Measurements from ENCODE around the gene KCNE1. TPM values are rescaled to one million over a fixed set of nuclear protein-coding genes. Genes with fewer than 3 reads are reported as not detected.
"Not testable (repeated sequence)": the region's sequence is repeated elsewhere in the genome, so short reads cannot be mapped to it uniquely, and the experiment has no call there.

Gene KCNE1
- total RNA-seq, result 5.5 TPM
- long read RNA-seq, partial matches to known transcripts, result 0 of 8 reads
- long read RNA-seq, other reads (novel, unspliced or antisense), result 2 of 8 reads

DNA sequence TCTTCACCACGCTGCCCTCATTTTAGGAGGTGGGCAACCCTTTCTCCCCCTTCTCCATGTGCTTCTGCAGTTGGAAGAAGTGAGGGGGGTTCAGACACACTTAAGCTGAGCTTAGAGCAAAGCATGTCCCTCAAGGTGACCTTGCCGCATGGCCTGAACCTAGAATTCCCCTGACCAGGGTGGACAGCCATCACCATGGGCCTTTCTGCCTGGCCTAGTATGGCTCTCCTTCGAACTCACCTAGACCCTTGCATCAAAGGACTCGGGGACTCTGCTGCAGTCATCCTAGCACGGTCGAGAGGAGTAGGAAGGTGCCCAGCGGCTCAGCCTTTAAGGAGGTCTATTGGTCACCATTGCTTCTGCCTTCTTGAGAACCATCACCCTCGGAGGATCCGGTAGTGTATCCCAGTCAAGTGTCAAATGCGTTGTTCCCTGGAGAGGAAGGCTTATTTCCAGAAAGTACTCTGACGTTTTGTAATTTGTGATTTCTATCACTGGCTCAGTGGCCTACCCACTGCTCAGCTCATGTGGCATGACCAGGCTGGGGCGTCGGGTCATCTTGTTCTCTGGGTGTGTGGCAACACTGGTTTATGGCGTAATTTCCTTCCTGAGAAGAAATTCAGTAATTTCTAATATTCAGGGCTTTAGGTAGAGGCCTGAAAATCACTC is at the start of gene KCNE1:
TSS of gene KCNE1 (minus strand) at position 424 of the 669 bp plus-strand sequence. CDS start 62,576 bp downstream, outside the sequence.
- DNase-seq (ENCODE audit: missing footprints) (peak; percentile 81), ATAC-seq (peak; percentile 55)
- intact Hi-C loops (cut with DNase I), result no loop called here

DNA sequence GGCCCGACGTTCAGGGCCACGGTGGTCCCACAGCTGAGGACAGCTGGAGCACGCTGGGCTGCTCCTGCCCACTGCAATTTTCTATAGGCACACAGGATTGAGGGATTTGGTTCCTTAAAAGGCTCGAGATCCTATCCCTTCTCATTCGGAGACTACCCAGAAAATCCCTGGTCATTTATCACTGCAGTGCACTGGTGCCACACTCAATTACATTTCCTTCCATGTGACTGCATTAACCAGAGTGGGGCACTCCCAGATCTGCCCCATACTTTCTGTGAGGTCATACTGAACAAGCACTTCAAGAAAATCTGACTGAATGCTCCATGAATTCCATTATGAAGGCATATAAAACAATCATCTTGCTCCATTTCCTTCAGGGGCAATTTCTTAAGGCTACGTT is 49.8 kb upstream of the KCNE1 start:
- intact Hi-C loops (cut with DNase I), result no loop called here
- DNase-seq (ENCODE audit: missing footprints) (no peak), ATAC-seq (no peak)

DNA sequence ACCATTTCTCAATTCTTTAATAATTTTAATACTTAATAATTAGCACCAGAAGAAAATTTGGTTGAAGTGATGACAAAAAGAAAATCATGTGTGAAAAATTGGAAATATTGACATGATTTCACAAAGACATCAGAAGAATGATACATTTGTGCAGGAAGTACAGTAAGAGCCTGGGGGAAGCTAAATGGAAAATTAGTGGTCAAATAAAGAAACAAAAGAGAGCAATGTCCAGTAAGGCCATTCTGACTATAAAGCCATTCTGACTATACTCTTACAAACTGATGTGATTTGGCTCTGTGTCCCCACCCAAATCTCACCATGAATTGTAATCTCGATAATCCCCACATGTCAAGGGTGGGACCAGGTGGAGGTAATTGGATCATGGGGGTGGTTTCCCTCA is 48.6 kb upstream of the KCNE1 start:
- DNase-seq (ENCODE audit: missing footprints) (no peak), ATAC-seq (no peak)
- intact Hi-C loops (cut with DNase I), result no loop called here

DNA sequence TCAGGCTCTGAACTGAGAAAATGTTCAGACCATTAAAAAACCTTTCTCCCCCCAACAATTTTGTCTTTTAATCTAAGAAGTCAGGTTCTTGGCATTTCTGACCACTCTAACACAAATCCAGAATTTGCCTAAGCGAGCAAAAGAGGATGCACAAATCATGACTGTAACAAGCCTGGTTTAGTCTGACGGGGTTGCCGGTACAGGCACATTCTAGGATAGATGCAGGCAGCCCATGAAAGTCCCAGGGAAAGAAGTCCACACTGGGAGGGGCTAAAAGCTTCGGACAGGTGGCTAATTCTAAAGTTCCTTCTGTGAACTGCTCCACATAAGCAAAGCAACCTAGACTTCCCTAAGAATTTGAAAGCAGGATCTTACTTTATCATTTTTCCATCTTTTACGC is 48.0 kb upstream of the KCNE1 start:
- DNase-seq (ENCODE audit: missing footprints) (no peak), ATAC-seq (no peak)
- intact Hi-C loops (cut with DNase I), result no loop called here

DNA sequence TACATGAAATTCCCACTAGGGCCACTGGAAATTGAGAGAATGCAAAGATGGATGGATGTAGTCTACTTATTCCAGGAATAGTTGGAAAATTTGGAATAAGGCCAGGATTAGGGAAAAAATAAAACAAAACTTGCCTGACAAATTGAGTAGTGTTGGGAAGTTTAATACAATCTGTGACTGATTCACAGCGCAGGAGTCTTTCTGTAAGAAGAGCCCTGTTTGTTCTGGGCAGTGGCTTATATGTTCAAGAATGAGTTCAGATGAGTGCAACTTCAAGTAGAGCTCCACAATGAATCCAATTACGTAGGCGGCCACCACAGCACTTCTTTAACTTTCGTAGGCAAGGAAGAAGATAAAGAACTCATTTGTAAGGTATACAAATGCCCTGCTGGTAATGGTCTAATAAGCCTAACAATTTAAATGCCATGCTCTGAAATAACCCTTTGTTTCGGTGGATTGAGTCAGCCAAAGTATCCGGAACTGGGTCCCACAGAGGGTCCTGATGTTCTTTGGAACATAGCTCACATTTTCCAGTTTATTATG is 47.1 kb upstream of the KCNE1 start:
- intact Hi-C loops (cut with DNase I), result no loop called here
- ATAC-seq (no peak), DNase-seq (ENCODE audit: missing footprints) (no peak)

DNA sequence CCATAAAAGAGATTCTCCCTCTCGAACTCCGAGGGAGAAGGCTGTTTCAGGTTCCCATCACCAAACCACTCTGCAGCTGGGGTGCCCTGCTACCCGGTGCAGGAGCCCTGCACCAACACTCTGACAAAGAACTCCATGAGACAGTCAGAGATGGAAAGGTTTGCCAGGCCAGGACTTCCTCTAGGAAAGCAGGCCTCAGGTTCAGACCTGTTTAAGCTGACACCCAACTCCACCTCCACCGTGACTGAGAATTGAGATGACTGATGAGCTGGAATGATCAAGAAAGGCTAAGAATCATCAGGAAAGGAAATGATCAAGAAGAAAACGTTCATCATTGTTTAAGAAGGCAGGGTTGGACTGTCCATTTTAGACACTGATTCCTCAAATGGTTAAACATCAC is 46.2 kb upstream of the KCNE1 start:
- no peak for DNase-seq (ENCODE audit: missing footprints)
- intact Hi-C loops (cut with DNase I), result no loop called here
- ATAC-seq, result no peak

DNA sequence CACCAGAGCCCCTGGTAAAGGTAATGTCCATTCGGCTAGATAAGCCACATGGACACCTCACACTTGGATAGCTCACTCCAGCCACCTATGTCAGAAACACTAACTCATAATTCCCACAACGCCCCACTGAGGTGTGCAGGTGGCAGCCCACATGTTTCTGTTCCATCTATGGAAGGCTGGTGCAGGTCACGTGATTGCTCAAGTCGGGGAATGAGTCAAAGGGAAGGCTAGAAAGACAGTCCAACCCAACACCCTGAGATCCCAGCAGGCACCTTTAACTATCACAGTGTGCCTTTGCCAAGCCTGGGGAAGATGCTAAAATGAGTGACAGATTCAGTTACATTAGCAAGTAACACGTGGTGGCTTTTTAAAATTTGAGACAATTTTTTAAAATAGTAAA is 45.3 kb upstream of the KCNE1 start:
- ATAC-seq (no peak), DNase-seq (ENCODE audit: missing footprints) (no peak)
- intact Hi-C loops (cut with DNase I), result no loop called here

DNA sequence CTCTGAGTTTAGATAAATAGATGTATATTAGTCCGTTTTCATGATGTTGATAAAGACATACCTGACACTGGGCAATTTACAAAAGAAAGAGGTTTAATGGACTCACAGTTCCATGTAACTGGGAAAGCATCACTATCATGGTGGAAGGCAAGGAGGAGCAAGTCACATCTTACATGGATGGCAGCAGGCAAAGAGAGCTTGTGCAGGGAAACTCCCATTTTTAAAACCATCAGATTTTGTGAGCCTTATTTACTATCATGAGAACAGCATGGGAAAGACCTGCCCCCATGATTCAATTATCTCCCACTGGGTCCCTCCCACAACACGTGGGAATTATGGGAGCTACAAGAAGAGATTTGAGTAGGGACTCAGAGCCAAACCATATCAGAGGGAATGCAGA is 42.7 kb upstream of the KCNE1 start:
- intact Hi-C loops (cut with DNase I); DNase-seq (ENCODE audit: missing footprints); ATAC-seq: not testable (repeated sequence)

DNA sequence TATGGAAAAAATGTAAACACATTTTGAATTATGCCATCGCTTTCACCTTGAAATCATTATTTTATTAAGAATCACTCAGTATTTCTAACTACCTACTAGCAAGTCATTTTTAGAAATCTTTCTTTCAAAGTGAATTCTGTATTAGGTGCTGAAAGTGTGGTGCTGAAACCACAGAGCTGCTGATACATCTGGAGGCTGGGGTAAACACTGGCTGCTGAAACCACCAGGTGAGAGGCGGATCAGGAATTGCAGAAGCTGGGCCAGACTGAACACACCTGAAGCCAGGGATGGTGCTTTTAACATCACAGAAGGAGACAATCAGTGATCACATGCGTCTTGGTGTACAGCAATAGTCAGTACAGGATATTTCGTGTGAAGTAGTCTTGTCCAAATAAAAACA is 42.2 kb upstream of the KCNE1 start:
- ATAC-seq, result no peak
- intact Hi-C loops (cut with DNase I), result no loop called here

DNA sequence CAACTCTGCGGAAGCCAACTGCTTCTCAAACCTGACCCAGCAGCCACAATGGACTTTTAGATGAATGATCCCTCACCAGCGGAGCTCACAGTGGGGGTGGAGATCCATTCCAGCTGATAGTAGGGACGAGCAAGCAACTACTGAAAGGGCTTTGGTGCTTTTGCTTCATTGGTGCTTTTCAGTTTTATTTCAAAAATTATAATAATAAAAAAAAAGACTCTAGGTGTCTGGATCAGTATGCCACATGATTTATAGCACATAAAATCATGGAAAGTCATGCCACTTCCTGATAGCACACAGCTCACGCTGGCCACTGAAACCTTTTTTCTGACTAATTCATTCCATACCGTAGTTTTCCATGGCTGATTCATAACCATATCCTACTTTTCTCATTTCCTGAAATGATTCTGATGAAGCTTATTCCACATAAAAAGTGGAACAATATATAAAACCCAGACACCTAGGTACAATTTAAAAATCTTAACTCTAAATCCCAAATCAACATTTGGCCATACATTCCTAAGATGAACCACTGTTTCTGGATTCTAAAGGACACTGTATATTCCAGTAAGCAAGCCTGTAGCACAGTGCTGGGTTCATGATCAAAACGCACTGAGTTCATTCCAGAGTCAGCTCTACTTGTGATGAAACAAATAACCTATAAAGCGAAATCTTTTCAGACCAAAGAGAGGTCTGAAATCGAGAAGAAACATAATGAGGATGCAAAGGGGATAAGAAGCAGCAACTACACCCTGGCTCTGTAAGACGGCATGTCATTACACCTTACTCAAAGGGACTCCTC is 41.3 kb upstream of the KCNE1 start:
- no peak for DNase-seq (ENCODE audit: missing footprints)
- no peak for ATAC-seq
- intact Hi-C loops (cut with DNase I), result no loop called here

More for the DNA sequence above, 42.2 kb upstream of the KCNE1 start:
- DNase-seq (ENCODE audit: missing footprints), result no peak

DNA sequence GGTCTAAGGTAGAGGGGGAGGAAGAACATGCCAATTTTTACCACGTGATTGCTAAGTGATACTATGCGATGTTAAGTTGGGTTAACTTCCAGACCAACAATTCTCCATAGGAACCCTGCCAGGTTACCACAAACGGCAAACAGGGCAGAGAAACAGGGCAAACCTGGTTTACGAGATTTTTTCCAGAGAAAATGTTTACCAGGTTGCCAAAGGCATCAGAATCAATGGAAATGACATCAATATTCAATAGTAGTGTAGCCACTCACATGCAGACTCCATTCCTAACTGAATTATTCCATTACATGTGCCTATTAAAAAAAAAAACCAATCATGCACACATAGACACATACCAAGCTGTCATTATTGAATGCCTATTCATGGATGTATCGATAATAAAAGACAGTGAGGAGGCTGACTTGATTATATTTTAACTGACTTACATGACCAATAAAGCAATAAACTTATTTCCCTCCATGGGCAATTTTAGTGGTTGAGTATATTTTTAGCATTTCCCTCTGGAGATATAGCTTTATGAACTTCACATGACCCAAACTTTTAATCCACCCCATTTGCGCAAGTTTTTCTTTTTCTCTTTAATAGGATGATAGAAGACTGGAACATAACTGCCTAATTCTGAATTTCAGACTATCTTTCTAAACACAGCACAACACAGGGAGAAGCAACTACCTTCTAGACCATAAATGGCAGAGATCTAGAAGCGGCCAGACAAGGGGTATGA is 40.5 kb upstream of the KCNE1 start:
- DNase-seq (ENCODE audit: missing footprints) (no peak), ATAC-seq (no peak)
- intact Hi-C loops (cut with DNase I), result no loop called here

DNA sequence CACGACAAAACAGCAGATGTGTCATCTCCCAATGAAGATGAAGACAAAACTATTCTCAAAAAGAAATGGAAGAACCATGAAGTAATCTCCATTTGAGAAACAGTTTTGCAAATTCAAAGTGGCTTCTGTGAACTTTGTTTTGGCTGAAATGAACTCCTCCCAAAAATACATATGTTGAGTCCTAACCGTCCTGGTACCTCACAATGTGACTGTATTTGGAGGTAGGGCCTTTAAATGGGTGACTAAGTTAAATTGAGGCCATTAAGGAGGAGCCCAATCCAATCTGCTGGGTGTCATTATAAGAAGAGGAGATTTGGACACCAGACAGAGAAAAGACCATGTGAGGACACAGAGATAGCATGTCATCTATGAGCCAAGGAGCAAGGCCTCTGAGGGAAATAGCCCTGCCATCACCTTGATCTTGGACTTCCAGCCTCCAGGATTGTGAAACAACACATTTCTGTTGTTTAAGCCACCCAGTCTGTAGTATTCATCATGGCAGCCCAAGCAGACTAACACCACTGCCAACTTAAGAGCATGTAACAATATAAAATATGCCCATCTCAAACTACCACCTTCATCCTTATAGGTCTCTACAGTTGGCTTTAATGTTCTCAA is 38.3 kb upstream of the KCNE1 start:
- DNase-seq (ENCODE audit: missing footprints), result no peak
- ATAC-seq, result no peak
- intact Hi-C loops (cut with DNase I), result no loop called here

DNA sequence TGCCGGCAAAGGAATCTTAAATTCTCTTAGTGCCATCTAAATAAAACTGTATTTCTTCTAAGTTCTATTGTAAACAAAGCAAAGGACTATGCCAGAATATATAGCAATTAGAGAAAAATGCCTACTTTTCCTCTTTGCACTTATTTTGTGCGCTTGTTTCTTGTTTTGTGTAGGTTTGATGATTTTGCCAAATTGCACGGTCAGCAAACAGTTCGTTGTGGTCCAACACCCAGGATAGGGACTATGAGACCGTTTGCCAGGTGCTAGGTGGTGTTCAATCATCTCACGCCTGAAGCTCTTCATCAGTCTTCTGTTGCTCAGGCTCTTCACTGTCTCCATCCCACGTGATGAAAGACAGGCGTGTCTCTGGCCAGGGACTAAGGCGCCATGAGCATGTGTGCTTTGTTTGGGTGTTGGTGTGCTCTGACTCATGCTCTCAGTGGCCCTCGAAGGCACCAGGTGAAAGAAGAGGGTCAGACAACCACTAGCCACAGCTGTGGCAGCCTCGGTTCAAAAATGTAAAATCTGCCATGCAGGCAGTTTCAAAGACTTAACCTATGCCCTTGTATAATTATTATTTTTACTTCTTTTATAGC is 36.9 kb upstream of the KCNE1 start:
- no peak for ATAC-seq
- DNase-seq (ENCODE audit: missing footprints), result no peak
- intact Hi-C loops (cut with DNase I), result no loop called here

DNA sequence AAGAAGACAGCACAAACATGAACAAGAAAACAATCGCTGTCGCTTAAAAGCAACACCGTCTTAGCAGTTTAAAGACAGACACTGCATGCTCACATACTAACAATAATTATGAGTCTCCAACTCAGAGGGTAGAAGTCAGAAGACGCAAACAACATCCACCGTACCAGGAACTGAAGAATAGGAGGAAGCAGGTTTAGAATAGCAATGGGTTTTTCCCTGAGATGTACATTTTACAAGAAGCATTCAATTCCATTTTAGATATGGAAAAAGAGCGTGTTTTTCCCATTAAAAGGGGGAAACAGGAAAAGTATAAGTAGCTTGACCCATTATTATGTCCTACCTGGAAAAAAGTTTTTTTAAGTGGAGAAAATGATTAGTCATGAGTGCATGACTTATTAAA is 34.5 kb upstream of the KCNE1 start:
- intact Hi-C loops (cut with DNase I), result no loop called here
- ATAC-seq (no peak), DNase-seq (ENCODE audit: missing footprints) (no peak)

DNA sequence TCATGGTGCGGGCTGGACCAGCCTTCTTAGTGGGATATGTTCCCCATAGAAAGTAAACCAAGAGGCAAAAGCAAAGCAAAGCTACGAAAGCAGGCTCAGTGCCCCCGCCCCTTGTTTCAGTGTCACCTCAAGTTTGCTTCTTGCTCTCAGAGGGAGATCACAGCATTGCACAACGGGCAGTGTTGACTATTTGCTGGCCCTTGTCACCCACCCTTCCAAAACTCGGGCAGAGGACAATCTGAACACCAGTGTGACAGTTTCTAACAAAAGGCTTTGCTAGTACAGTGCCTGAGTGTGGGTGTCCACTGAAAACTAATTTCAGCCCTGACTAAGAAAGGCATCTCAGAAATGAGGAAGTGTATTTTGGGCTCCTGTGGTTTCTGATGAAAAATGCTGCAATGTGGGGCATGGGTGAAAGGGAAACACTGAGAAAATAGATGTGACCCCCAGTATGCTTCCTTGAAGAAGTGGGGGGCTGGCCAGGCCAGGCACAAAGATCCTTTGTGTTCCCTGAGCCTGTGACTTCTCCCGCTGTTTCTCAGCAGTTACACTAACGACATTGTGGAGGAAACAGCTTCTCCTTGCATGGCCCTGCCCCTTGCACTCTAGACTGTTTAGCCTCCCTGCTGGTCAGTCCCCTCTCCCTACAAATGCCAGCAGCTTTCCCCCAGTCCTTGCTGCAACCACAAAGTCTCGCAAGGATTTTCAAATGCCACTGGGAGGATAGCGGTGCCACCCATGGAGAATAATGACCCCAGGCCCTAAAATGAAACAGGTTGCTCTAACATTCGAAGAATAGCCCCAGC is 33.3 kb upstream of the KCNE1 start:
- intact Hi-C loops (cut with DNase I), result loop anchor here (2.0 kb wide), 1 partner anchor 36 kb away; no protein-coding TSS in a partner anchor
- peak; percentile 65 for ATAC-seq
- DNase-seq (ENCODE audit: missing footprints), result no peak

DNA sequence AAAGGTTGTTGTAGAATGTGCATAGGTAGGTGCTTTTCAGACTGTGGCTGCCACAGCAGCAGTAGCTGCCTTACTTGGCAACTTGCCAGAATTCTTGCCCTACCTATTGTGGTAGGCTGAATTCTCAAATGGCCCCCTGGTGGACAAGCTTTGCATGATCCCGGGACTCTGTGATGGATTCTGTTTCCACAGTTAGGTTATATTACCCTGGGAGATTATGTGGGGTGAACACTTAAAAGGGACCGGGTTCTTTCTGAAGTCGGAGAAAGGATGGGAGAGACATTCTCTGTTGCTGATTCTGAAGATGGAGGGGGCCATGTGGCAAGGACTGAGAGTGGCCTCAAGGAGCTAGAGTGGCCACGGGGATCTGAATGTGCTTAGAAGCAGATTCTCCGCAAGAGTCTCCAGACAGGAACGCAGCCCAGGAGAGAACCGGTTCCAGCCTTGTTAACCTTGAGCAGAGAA is 32.1 kb upstream of the KCNE1 start:
- peak; percentile 47 for ATAC-seq
- intact Hi-C loops (cut with DNase I), result loop anchor here (2.0 kb wide), 1 partner anchor 35 kb away; no protein-coding TSS in a partner anchor
- no peak for DNase-seq (ENCODE audit: missing footprints)

DNA sequence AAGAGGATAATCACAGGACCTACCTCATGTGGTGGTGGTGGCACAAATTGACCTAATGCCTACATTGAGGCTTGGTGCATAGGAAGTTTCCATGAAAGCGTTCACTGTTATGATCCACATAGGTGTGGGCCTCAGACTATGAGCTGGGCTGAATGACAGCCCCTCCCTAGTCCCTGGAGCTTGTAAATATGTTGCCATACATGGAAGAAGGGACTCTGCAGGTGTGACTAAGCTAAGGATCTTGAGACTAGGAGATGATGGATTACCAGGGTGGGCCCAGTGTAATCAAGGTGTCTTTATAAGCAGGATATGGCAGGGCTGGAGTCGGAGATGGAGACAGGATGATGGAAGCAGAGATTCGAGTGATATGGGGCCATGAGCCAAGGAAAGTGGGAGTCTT is 31.0 kb upstream of the KCNE1 start:
- intact Hi-C loops (cut with DNase I), result no loop called here
- DNase-seq (ENCODE audit: missing footprints) (no peak), ATAC-seq (no peak)

DNA sequence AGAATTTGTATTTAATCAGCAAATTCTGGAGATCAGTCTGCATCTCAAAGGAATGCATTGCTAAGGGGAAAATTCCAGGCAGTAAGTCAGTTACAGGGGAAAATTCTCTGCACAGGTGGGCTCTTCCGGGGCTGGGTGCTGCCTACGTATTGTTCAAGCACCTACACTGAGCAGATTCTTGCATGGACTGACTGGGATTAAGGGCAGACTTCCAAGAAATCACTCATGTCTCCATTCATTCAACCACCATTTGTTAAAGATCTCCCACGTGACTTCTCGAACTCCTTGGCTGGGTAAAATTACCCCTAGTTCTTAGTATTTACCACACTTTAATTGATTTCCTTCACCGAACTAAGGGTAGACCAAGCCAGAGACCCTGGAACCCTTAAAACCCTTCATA is 28.2 kb upstream of the KCNE1 start:
- intact Hi-C loops (cut with DNase I), result no loop called here
- no peak for ATAC-seq
- no peak for DNase-seq (ENCODE audit: missing footprints)

All from Right ventricle myocardium inferior (tissue), 1 donor.